SK-N-SH (cell line): ENCODE measurements around the gene ST7. TPM values are rescaled to one million over a fixed set of nuclear protein-coding genes. Genes with fewer than 3 reads are reported as not detected.
"Not testable (repeated sequence)": the region's sequence is repeated elsewhere in the genome, so short reads cannot be mapped to it uniquely, and the experiment has no call there.

Experiments used
- CTCF ChIA-PET: fragments of 300-600, 350-600 bp; formaldehyde crosslinking; extraction: SDS; loops from one replicate; lab custom pipeline; 2021; lab: Yijun Ruan, JAX
- POLR2A ChIA-PET: fragments of 350-600 bp; sonication (Branson Sonifier 250); formaldehyde crosslinking; extraction: SDS; loops from one replicate; lab custom pipeline; 2020; ENCODE audit warnings: antibody characterized with exemption, inconsistent platforms; lab: Yijun Ruan, JAX
- DNase-seq: peaks from one replicate; pipeline ENCODE4 v3.0.0; 2012
- H2AFZ ChIP-seq: fragments of 200-600 bp; sonication (generic); 2 replicates; pipeline ENCODE4 v1.8.1; 2016; ENCODE audit warnings: antibody characterized with exemption, mild to moderate bottlenecking, low read depth
- H3F3A ChIP-seq: fragments of 200-600 bp; sonication (generic); replicated peaks from 2 replicates; pipeline ENCODE3; 2016; ENCODE audit warnings: antibody characterized with exemption, mild to moderate bottlenecking; ENCODE audit not compliant: insufficient read depth
- H3K27ac ChIP-seq, 2 experiments: fragments of 200-500 bp in 1 of 2; fragments of 200-600 bp in 1 of 2; sonication (Bioruptor generic) in 1 of 2; sonication (generic), shearing (Covaris generic) in 1 of 2; 2 replicates each; pipeline versions ENCODE4 v1.5.1 to v1.6.1; 2014 to 2016; ENCODE audit warnings: low read depth in 2 of 2, inconsistent platforms in 1 of 2, low read length in 1 of 2, mild to moderate bottlenecking in 1 of 2, mixed read lengths in 1 of 2
- H3K27me3 ChIP-seq: fragments of 200-600 bp; sonication (generic), shearing (Covaris generic); 2 replicates; pipeline ENCODE4 v1.6.1; 2016; ENCODE audit warnings: mixed run types; ENCODE audit not compliant: insufficient read depth
- H3K36me3 ChIP-seq, 2 experiments: fragments of 200-500 bp in 1 of 2; fragments of 200-600 bp in 1 of 2; sonication (Bioruptor generic) in 1 of 2; sonication (generic) in 1 of 2; replicated peaks in 1 of 2; 2 replicates each; pipeline versions ENCODE3 to v1.5.1; 2014 to 2016; ENCODE audit warnings: low read length in 1 of 2, mild to moderate bottlenecking in 1 of 2; ENCODE audit not compliant: insufficient read depth in 2 of 2, control insufficient read depth in 1 of 2
- H3K4me1 ChIP-seq, 2 experiments: fragments of 200-500 bp in 1 of 2; fragments of 200-600 bp in 1 of 2; sonication (Bioruptor generic) in 1 of 2; sonication (generic), shearing (Covaris generic) in 1 of 2; 2 replicates each; pipeline versions ENCODE4 v1.5.1 to v1.6.1; 2014 to 2016; ENCODE audit warnings: low read depth in 1 of 2, low read length in 1 of 2, mixed run types in 1 of 2; ENCODE audit not compliant: insufficient read depth in 2 of 2, control insufficient read depth in 1 of 2
- H3K4me2 ChIP-seq: fragments of 200-600 bp; sonication (generic), shearing (Covaris generic); 2 replicates; pipeline ENCODE4 v1.6.1; 2017; ENCODE audit warnings: mixed run types
- H3K4me3 ChIP-seq, 2 experiments: fragments of 200-500 bp in 1 of 2; fragments of 200-600 bp in 1 of 2; sonication (Bioruptor generic) in 1 of 2; sonication (generic), shearing (Covaris generic) in 1 of 2; 2 replicates each; pipeline versions ENCODE4 v1.5.1 to v1.8.1; 2014 to 2016; ENCODE audit warnings: low read depth in 2 of 2, inconsistent platforms in 1 of 2, low read length in 1 of 2, mild to moderate bottlenecking in 1 of 2, mixed read lengths in 1 of 2, moderate library complexity in 1 of 2
- H3K79me2 ChIP-seq: fragments of 200-600 bp; sonication (generic); 2 replicates; pipeline ENCODE4 v1.8.1; 2017; ENCODE audit warnings: mild to moderate bottlenecking; ENCODE audit not compliant: insufficient read depth
- H3K9ac ChIP-seq: fragments of 200-600 bp; sonication (generic); 2 replicates; pipeline ENCODE4 v1.6.1; 2017; ENCODE audit warnings: mixed run types
- H3K9me2 ChIP-seq: fragments of 200-600 bp; sonication (generic); 2 replicates; pipeline ENCODE4 v1.6.1; 2017; ENCODE audit warnings: mixed run types
- H3K9me3 ChIP-seq: fragments of 200-600 bp; sonication (generic); 2 replicates; pipeline ENCODE4 v1.6.1; 2017; ENCODE audit warnings: mixed run types, mild to moderate bottlenecking, moderate library complexity
- H4K20me1 ChIP-seq: fragments of 200-600 bp; sonication (generic); 2 replicates; pipeline ENCODE4 v1.6.1; 2017; ENCODE audit warnings: mild to moderate bottlenecking, mixed run types; ENCODE audit not compliant: insufficient read depth
- CTCF ChIP-seq: fragments of 200-600 bp; sonication (generic); IDR thresholded peaks from 2 replicates; pipeline ENCODE4 v1.6.1; 2017; ENCODE audit warnings: antibody characterized with exemption, mild to moderate bottlenecking, moderate library complexity
- ELF1 ChIP-seq: IDR thresholded peaks from 2 replicates; pipeline ENCODE4 v1.4.0; 2012
- GATA2 ChIP-seq: sonication (generic); formaldehyde crosslinking; IDR thresholded peaks from 2 replicates; pipeline ENCODE4 v1.5.0; 2020; ENCODE audit warnings: mild to moderate bottlenecking, missing genetic modification reagents
- NRF1 ChIP-seq: IDR thresholded peaks from 2 replicates; pipeline ENCODE4 v1.6.1; 2012; ENCODE audit warnings: low read depth, mild to moderate bottlenecking, low read length
- PBX3 ChIP-seq: IDR thresholded peaks from 2 replicates; pipeline ENCODE4; 2012
- RAD21 ChIP-seq: IDR thresholded peaks from 2 replicates; pipeline ENCODE4 v1.6.1; 2012; ENCODE audit warnings: mild to moderate bottlenecking, low read length
- RCOR1 ChIP-seq: fragments of 150-350 bp; IDR thresholded peaks from 2 replicates; pipeline ENCODE4 v1.6.1; 2017; ENCODE audit warnings: antibody characterized with exemption, low read length
- REST ChIP-seq: IDR thresholded peaks from 2 replicates; pipeline ENCODE4 v1.6.1; 2012; ENCODE audit warnings: mild to moderate bottlenecking, low read depth, low read length, moderate library complexity
- RXRA ChIP-seq: IDR thresholded peaks from 2 replicates; pipeline ENCODE4 v1.4.0; 2012; ENCODE audit warnings: low read depth, mild to moderate bottlenecking, borderline replicate concordance
- TAF1 ChIP-seq: IDR thresholded peaks from 2 replicates; pipeline ENCODE4 v1.6.1; 2012; ENCODE audit warnings: low read depth, mild to moderate bottlenecking, low read length, moderate library complexity, borderline replicate concordance
- YY1 ChIP-seq: IDR thresholded peaks from 2 replicates; pipeline ENCODE4 v1.4.0; 2012; ENCODE audit warnings: low read depth, mild to moderate bottlenecking
- WGBS: methylation state at CpG from one replicate; pipeline ENCODE4 v1.1.6; 2017; ENCODE audit warnings: low lambda C conversion rate; 5-methylcytosine and 5-hydroxymethylcytosine counted together
- polyA plus RNA-seq, 3 experiments: library from polyadenylated mRNA; depleted of rRNA; stranded (reverse); fragments of >200 nt; gene quantifications; 2 replicates each; pipeline ENCODE4 v1.2.3, GENCODE V29; 2012
- TF ChIP-seq, protein P1 (sequence below): fragments of 150-350 bp; IDR thresholded peaks from 2 replicates; pipeline ENCODE4 v1.6.1; 2016; ENCODE audit warnings: mild to moderate bottlenecking, low read depth, low read length
- TF ChIP-seq, protein P2 (sequence below): IDR thresholded peaks from 2 replicates; pipeline ENCODE4 v1.4.0; 2012; ENCODE audit warnings: low read depth
- TF ChIP-seq, protein P3 (sequence below): IDR thresholded peaks from 2 replicates; pipeline ENCODE4 v1.4.0; 2012; ENCODE audit warnings: low read depth, borderline replicate concordance

Gene ST7
- polyA plus RNA-seq, 1 of the 3 experiments (the other 2 are of a cell fraction): 23.5 TPM

DNA sequence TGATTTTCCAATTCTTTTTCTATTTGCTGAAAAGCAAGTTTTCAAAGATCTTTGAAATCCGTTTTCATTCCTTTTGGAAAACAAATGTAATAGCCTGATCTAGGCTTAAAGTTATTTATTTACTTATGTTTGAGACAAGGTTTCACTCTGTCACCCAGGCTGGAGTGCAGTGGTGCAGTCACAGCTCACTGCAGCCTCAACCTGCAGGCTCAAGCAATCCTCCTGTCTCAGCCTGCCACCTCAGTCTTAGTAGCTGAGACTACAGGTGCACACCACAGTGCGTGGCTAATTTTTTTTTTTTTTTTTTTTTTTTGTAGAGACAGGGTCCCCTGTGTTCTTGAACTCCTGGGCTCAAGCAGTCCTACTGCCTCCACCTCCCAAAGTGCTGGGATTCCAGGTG is 4.6 kb downstream of the ST7 start:
- POLR2A ChIA-PET: no interaction called here
- no peak overlapping the region for H2AFZ ChIP-seq
- TF ChIP-seq, protein P1, sequence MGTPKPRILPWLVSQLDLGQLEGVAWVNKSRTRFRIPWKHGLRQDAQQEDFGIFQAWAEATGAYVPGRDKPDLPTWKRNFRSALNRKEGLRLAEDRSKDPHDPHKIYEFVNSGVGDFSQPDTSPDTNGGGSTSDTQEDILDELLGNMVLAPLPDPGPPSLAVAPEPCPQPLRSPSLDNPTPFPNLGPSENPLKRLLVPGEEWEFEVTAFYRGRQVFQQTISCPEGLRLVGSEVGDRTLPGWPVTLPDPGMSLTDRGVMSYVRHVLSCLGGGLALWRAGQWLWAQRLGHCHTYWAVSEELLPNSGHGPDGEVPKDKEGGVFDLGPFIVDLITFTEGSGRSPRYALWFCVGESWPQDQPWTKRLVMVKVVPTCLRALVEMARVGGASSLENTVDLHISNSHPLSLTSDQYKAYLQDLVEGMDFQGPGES: no peak
- TF ChIP-seq, protein P2, sequence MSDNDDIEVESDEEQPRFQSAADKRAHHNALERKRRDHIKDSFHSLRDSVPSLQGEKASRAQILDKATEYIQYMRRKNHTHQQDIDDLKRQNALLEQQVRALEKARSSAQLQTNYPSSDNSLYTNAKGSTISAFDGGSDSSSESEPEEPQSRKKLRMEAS: no peak
- TF ChIP-seq YY1: no peak
- TF ChIP-seq ELF1: no peak
- no peak for TF ChIP-seq PBX3
- TF ChIP-seq REST: no peak
- TF ChIP-seq RAD21: no peak
- TF ChIP-seq RCOR1: no peak
- TF ChIP-seq CTCF: no peak
- TF ChIP-seq, protein P3, sequence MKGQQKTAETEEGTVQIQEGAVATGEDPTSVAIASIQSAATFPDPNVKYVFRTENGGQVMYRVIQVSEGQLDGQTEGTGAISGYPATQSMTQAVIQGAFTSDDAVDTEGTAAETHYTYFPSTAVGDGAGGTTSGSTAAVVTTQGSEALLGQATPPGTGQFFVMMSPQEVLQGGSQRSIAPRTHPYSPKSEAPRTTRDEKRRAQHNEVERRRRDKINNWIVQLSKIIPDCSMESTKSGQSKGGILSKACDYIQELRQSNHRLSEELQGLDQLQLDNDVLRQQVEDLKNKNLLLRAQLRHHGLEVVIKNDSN: no peak
- TF ChIP-seq TAF1: no peak
- no peak for TF ChIP-seq NRF1
- no peak for TF ChIP-seq GATA2
- TF ChIP-seq RXRA: no peak
- H3F3A ChIP-seq: peaks cover 2% of the 10 kb centered on the region
- peaks cover 0 to 3% of the 10 kb centered on the region in 2 experiments for H3K36me3 ChIP-seq
- CTCF ChIA-PET: interaction anchor here (1.8 to 3.1 kb wide), 4 partner anchors 10 to 170 kb away, joined by 4 to 14 read pairs (median 8); no protein-coding TSS in a partner anchor
- H3K4me3 ChIP-seq: no peak overlapping the region
- no peaks in the 10 kb centered on the region for H3K9me2 ChIP-seq
- no peaks in the 10 kb centered on the region for H3K27me3 ChIP-seq
- DNase-seq: no peak
- H3K4me2 ChIP-seq: no peak overlapping the region
- peaks cover 85% of the 10 kb centered on the region for H3K79me2 ChIP-seq
- no peak overlapping the region for H3K27ac ChIP-seq
- peaks cover 13 to 17% of the 10 kb centered on the region in 2 experiments; a peak in 3 of 4 replicates for H3K4me1 ChIP-seq
- no peaks in the 10 kb centered on the region for H3K9me3 ChIP-seq
- no peaks in the 10 kb centered on the region for H4K20me1 ChIP-seq
- H3K9ac ChIP-seq: no peak overlapping the region
- 85% methylated on average over 2 of the region's 2 CpGs for WGBS

DNA sequence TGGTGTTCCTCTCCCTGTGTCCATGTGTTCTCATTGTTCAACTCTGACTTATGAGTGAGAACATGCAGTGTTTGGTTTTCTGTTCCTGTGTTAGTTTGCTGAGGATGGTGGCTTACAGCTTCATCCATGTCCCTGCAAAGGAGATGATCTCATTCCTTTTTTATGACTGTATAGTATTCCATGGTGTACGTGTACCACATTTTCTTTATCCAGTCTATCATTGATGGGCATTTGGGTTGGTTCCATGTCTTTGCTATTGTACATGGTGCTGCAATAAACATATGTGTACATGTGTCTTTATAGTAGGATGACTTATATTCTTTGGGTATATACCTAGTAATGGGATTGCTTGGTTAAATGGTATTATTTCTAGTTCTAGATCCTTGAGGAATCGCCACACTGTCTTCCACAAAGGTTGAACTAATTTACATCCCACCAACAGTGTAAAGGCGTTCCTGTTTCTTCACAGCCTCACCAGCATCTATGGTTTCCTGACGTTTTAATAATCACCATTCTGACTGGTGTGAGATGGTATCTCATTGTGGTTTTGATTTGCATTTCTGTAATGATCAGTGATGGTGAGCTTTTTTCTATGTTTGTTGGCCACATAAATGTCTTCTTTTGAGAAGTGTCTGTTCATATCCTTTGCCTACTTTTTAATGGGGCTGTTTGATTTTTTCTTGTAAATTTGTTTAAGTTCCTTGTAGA is 8.8 kb downstream of the ST7 start:
- H3K27me3 ChIP-seq, H2AFZ ChIP-seq, DNase-seq, H3K4me2 ChIP-seq, H3K9me3 ChIP-seq, H3K4me1 ChIP-seq, H3K9ac ChIP-seq, POLR2A ChIA-PET, H4K20me1 ChIP-seq, H3K27ac ChIP-seq, H3K36me3 ChIP-seq, H3F3A ChIP-seq, H3K4me3 ChIP-seq, H3K9me2 ChIP-seq: not testable (repeated sequence)
- CTCF ChIA-PET: interaction anchor here (0.8 to 1.3 kb wide), 3 partner anchors 23 to 32 kb away, joined by 3 to 4 read pairs (median 4); no protein-coding TSS in a partner anchor
- 94% methylated on average over 4 of the region's 4 CpGs for WGBS
- peaks cover 92% of the 10 kb centered on the region for H3K79me2 ChIP-seq
